Stomach smooth muscle (tissue), 2 donors: ENCODE results near the gene SFSWAP.
"Not testable (repeated sequence)": the region's sequence is repeated elsewhere in the genome, so short reads cannot be mapped to it uniquely, and the experiment has no call there.

ENCODE experiments used
- H3K27ac ChIP-seq: one replicate; pipeline ENCODE4 v1.7.0; 2013; ENCODE audit warnings: mild to moderate bottlenecking, low read length, inconsistent platforms
- H3K27me3 ChIP-seq, 2 donors: one replicate each; pipeline ENCODE4 v1.7.0; 2013; ENCODE audit warnings: low read length in 2 of 2; ENCODE audit not compliant: insufficient read depth in 2 of 2, control insufficient read depth in 1 of 2
- H3K36me3 ChIP-seq, 2 donors: one replicate each; pipeline ENCODE4 v1.7.0; 2013; ENCODE audit warnings: low read length in 2 of 2; ENCODE audit not compliant: control insufficient read depth in 2 of 2, insufficient read depth in 2 of 2
- H3K4me1 ChIP-seq: one replicate; pipeline ENCODE4 v1.7.0; 2013; ENCODE audit warnings: low read length; ENCODE audit not compliant: control insufficient read depth, insufficient read depth
- H3K4me3 ChIP-seq, 2 donors: one replicate each; pipeline ENCODE4 v1.7.0; 2013; ENCODE audit warnings: low read length in 2 of 2
- H3K9ac ChIP-seq, 2 donors: one replicate each; pipeline ENCODE4 v1.7.0; 2013; ENCODE audit warnings: low read length in 2 of 2, mild to moderate bottlenecking in 1 of 2
- H3K9me3 ChIP-seq, 2 donors: one replicate each; pipeline ENCODE4 v1.7.0; 2013; ENCODE audit warnings: low read length in 2 of 2; ENCODE audit not compliant: control insufficient read depth in 2 of 2
- donor health status: healthy.
- donor health status: Pancreatic carcinoma.

The SFSWAP gene

DNA sequence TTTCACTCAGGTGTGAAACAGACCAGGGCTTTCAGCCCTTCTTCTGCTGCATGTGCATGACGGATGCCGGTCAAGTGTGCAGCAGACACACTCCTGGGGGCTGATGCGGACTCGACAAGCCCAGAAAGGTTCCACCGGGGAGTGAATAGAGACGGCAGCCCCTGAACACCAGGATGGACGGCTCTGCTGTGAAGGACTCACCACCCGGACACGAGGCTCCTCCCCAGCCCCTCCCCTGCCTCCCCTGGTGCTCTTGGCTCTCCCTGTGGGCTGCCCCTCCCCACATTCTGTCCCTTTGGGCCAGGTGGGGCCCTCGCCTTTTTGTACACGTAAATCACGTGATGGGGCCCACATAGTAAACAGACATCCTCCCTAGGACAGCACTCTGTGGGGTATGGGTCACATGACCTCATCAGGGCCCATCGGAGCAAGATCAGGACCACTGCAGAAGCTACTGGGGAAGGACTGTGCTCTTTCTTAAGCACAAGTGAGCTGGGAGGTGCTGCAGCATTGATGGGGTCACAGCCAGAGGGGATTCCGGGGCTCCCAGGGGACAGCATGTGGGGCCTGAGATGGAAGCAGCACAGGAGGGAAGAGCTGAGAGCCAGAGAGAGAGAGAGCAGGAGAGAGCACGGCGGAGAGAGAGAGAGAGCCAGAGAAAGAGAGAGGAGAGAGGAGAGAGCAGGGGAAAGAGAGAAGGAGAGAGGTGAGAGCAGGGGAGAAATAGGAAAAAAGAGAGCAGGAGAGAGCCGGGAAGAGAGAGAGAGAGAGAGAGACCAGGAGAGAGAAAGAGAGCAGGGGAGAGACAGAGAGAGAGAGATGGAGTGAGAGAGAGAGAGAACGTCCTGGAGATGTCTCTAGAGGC, 30.3 kb upstream of the SFSWAP start:
- H3K27ac ChIP-seq, H3K27me3 ChIP-seq, H3K9me3 ChIP-seq, H3K4me3 ChIP-seq, H3K36me3 ChIP-seq, H3K4me1 ChIP-seq, H3K9ac ChIP-seq: not testable (repeated sequence)

DNA sequence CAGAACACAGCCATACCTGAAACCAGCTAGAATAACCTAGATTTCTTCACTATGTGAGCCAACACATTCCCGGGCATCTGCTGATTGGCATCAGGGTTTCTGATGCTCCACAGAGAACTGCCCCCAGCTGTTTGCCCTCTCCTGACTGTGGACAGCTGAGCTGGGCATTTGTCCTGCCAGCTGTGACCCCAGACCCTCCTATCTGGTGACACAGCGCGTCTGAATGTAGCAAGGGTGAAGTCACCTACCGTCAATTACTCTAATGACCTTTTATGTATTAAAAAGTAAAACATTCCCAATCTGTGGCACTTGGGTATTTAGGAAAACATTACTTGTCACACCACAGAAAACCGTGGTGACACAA, 29.7 kb upstream of the SFSWAP start:
- no peaks in the 10 kb centered on the region for H3K9me3 ChIP-seq
- peaks cover 2 to 6% of the 10 kb centered on the region in 2 donors for H3K27me3 ChIP-seq
- H3K27ac ChIP-seq = no peak overlapping the region
- no peak overlapping the region for H3K4me3 ChIP-seq
- H3K36me3 ChIP-seq = no peaks in the 10 kb centered on the region
- H3K9ac ChIP-seq = no peak overlapping the region
- H3K4me1 ChIP-seq = no peaks in the 10 kb centered on the region

DNA sequence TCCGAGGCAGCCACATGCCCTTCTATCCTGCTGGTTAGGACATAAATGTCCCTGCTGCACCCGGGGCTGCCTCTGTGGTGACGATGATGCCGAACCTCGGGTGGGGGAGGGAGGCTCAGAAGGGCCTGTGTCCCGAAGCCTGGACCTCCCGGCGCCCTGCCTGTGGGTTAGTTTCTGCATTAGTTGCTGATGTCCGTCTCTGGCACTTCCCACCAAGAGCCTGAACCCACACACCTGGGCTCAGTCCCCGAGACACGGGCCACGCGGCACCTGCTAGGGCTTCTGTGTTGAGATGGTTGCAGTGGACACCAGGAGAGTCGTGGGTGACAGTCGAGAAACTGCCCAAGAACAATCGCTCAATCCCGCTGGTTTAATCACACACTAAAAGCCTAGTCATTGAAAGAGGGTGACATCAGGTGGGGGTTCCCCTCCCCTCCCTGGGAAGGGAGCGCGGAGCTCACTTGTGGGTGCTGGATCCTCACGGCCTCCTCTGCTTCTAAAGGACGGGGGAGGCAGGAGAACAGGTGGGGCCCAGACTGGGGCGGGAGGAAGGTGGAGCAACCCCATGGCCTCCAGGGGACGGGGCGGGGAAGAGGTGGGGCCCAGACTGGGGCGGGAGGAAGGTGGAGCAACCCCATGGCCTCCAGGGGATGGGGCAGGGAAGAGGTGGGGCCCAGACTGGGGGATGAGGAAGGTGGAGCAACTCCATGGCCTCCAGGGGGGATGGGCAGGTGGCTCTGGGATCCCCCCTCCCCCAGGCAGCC, 29.0 kb upstream of the SFSWAP start:
- not testable (repeated sequence) for H3K36me3 ChIP-seq, H3K9ac ChIP-seq, H3K27ac ChIP-seq, H3K4me1 ChIP-seq, H3K27me3 ChIP-seq, H3K4me3 ChIP-seq, H3K9me3 ChIP-seq

DNA sequence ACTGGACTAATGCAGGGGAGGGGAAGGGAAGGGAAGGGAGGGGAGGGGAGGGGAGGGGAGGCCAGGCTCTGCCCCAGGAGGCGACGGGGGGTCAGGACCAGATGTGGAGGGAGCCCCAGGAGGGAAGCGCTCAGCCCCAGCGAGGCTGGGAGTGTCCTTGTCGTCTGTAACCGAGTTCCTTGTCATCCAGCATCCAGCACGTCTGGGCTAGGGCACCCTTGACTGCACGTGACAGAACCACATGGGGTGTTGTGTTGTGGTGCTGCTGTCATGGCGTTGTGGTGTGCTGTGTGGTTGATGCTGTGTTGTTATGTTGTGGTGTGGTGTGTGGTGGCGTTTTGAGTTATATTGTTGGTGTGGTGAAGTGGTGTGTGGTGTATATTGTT, 28.4 kb upstream of the SFSWAP start:
- no peak overlapping the region for H3K27ac ChIP-seq
- H3K4me1 ChIP-seq = no peaks in the 10 kb centered on the region
- H3K36me3 ChIP-seq = no peaks in the 10 kb centered on the region
- H3K9me3 ChIP-seq = no peaks in the 10 kb centered on the region
- H3K9ac ChIP-seq = no peak overlapping the region
- no peak overlapping the region for H3K4me3 ChIP-seq
- H3K27me3 ChIP-seq = peaks cover 2 to 7% of the 10 kb centered on the region in 2 donors

DNA sequence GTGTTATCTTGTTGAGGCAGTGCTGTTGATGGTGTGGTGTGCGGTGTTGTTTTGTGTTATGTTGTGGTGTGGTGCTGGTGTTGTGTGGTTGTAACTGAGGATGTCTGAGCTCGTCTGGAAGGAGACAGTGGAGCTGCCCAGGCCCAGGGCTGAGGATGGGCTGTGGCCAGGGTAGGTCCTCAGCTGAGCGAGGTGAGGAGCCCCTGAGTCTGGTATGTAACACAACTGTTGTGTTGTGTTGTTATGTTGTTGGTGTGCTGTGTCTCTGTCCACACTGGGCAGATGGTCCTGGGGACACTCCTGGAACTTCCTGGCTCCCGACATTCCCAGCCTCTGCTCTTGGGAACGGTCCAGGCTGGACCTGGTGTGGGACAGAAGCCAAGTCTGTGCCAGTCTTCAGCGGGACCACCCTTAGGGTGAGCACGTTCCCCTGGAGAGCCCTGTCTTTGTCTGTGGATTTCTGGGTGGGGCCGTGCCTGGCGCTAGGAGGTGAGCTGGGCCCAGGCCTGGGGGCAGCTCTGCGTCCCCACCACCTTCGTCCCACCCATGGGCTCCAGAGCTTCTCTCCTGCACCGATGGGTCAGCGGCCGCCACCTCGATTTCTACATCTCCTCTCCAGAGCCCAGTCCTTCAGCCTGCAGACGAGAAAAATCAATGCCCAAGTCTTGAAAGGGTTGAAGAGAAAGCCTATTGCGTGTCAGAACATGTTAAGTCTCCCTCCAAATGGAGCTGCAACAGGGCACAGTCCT, 27.4 kb upstream of the SFSWAP start:
- peaks cover 6 to 11% of the 10 kb centered on the region in 2 donors for H3K27me3 ChIP-seq
- no peak overlapping the region for H3K4me3 ChIP-seq
- H3K27ac ChIP-seq = no peak overlapping the region
- no peaks in the 10 kb centered on the region for H3K9me3 ChIP-seq
- H3K4me1 ChIP-seq = no peaks in the 10 kb centered on the region
- H3K36me3 ChIP-seq = no peaks in the 10 kb centered on the region
- H3K9ac ChIP-seq = no peak overlapping the region

DNA sequence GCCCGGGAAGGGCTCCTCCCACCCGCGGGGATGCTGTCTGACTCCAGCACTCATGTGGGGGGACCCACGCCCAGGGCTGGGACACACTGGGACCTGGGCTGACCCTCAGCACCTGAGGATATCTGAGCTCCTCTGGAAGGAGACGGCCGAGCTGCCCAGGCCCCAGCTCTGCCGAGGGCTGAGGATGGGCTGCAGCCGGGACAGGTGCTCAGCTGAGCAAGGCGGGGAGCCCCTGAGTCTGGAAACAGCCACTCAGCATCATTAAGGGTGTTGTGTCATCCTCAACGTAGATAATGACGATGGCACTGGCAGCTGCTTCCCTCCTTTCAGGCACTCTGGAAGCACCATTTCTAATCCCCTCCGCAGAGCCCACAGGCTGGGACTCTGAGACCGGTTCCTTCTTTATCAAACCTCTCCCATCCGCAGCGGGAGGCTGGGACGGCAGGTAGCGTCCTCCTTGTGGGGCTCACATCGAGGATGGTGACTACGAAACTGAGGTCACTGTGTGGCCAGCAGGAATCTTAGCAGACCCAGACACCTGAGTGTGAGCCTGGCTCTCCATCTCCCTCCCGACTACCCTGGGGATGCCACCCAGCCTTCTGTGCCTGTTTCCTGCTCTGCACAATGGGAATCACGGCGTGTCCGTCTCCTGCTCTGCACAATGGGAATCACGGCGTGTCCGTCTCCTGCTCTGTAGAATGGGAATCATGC, 26.7 kb upstream of the SFSWAP start:
- no peak overlapping the region for H3K9ac ChIP-seq
- H3K27ac ChIP-seq = no peak overlapping the region
- H3K4me3 ChIP-seq = no peak overlapping the region
- H3K27me3 ChIP-seq = peaks cover 6 to 12% of the 10 kb centered on the region in 2 donors
- no peaks in the 10 kb centered on the region for H3K9me3 ChIP-seq
- no peaks in the 10 kb centered on the region for H3K36me3 ChIP-seq
- H3K4me1 ChIP-seq = no peaks in the 10 kb centered on the region

DNA sequence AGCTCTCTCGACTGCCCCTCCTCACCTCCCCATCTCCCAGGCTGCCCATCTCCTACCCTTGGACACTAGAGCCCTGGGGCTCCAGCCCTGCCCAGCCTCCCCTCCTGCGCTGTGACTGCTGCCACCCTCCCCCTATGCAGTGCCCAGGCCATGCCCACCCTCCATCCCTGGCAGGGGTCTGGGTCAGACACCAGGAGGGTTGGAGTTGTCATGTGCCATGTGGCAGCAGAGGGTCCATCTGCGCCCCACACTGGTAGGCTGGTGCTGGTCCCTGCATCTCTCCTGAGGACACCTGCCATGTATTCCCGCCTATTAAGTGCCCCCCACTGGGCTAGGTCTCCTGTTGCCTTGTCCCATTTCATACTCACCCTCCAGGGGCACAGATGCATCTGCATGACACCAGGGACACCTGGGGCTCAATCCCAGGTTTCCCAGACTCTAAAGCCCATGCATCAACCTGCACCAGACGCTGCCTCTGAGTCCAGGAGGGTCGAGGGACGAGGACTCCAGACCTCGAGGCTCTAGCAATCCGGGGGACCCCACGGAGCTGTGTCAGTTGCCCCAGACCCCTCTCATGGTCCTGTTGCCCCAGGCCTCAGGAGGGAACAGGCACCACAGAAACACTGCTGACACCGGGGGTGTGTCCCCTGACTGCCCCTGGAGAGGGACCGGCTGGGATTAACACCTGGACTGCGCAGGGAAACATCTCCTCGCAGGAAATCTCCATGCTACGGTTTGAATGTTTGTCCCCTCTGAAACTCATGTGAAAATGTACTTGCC, 23.4 kb upstream of the SFSWAP start:
- Histone ChIP-seq H3K27ac (no peak overlapping the region), H3K4me3 (no peak overlapping the region), H3K9ac (no peak overlapping the region), H3K27me3 (peaks cover 17 to 27% of the 10 kb centered on the region in 2 donors), H3K4me1 (no peaks in the 10 kb centered on the region), H3K36me3 (no peaks in the 10 kb centered on the region), H3K9me3 (no peaks in the 10 kb centered on the region)

DNA sequence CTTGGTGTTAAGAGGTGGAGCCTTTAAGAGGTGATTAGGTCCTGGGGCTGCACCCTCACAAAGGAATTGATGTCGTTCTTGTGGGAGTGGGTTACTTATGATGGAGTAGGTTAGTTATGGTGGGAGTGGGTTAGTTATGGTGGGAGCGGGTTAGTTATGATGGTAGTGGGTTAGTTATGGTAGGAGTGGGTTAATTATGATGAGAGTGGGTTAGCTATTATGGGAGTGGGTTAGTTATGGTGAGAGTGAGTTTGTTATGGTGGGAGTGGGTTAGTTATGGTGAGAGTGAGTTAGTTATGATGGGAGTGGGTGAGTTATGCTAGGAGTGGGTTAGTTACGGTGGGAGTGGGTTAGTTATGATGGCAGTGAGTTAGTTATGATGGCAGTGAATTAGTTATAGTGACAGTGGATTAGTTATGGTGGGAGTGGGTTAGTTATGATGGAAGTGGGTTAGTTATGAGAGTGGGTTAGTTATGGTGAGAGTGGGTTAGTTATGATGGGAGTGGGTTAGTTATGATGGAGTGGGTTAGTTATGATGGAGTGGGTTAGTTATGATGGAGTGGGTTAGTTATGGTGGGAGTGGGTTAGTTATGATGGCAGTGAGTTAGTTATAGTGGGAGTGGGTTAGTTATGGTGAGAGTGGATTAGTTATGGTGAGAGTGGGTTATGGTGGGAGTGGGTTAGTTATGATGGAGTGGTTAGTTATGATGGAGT, 22.6 kb upstream of the SFSWAP start:
- Histone ChIP-seq H3K27ac (no peak overlapping the region), H3K27me3 (peaks cover 18 to 24% of the 10 kb centered on the region in 2 donors)

DNA sequence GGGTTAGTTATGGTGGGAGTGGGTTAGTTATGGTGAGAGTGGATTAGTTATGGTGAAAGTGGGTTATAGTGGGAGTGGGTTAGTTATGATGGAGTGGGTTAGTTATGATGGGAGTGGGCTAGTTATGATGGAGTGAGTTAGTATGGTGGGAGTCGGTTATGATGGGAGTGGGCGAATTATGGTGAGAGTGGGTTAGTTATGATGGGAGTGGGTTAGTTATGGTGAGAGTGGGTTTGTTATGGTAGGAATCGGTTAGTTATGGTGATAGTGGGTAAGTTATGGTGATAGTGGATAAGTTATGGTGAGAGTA, 22.1 kb upstream of the SFSWAP start:
- Histone ChIP-seq H3K36me3 (no peaks in the 10 kb centered on the region), H3K27ac (no peak overlapping the region), H3K9me3 (no peaks in the 10 kb centered on the region), H3K27me3 (peaks cover 18 to 24% of the 10 kb centered on the region in 2 donors), H3K9ac (no peak overlapping the region), H3K4me1 (no peaks in the 10 kb centered on the region), H3K4me3 (no peak overlapping the region)

More for the DNA sequence above, 22.6 kb upstream of the SFSWAP start:
- Histone ChIP-seq H3K4me3 (no peak overlapping the region), H3K4me1 (no peaks in the 10 kb centered on the region), H3K9me3 (no peaks in the 10 kb centered on the region), H3K9ac (no peak overlapping the region), H3K36me3 (no peaks in the 10 kb centered on the region)
